HG02571 (cell line): Measurements from ENCODE around the gene PIK3CG.
"Not testable (repeated sequence)": the region's sequence is repeated elsewhere in the genome, so short reads cannot be mapped to it uniquely, and the experiment has no call there.

Source experiments
- ATAC-seq: cut with Tn5 transposase; IDR thresholded peaks from one replicate; pipeline ENCODE4 v1.9.1; 2021; ENCODE audit warnings: mild to moderate bottlenecking, moderate library complexity; ENCODE audit not compliant: unreplicated experiment

PIK3CG gene

GRCh38 chr7:106865130-106866041 lies at the start of gene PIK3CG:
TSS of gene PIK3CG (plus strand) at chr7:106865282. CDS start at chr7:106867562, 2,280 bp downstream.
- ATAC-seq, result peak; percentile 61

- no peak for ATAC-seq
These were observed 48.0 kb upstream of the PIK3CG start for GRCh38 chr7:106817098-106817497.

- no peak for ATAC-seq
These were observed 46.3 kb upstream of the PIK3CG start for GRCh38 chr7:106818736-106819135.

GRCh38 chr7:106819546-106819945 lies 45.5 kb upstream of the PIK3CG start:
- ATAC-seq, result no peak

GRCh38 chr7:106820321-106821217 lies 44.5 kb upstream of the PIK3CG start:
- ATAC-seq, result no peak

- ATAC-seq, result no peak
These were observed 41.5 kb upstream of the PIK3CG start for GRCh38 chr7:106823631-106824030.

- ATAC-seq, result no peak
These were observed 40.6 kb upstream of the PIK3CG start for GRCh38 chr7:106824458-106824857.

- no peak for ATAC-seq
These were observed 37.5 kb upstream of the PIK3CG start for GRCh38 chr7:106827626-106828025.

- no peak for ATAC-seq
These were observed 35.6 kb upstream of the PIK3CG start for GRCh38 chr7:106829496-106829895.

GRCh38 chr7:106830896-106831295 lies 34.2 kb upstream of the PIK3CG start:
- not testable (repeated sequence) for ATAC-seq

GRCh38 chr7:106836816-106837215 lies 28.3 kb upstream of the PIK3CG start:
- no peak for ATAC-seq

- ATAC-seq, result no peak
These were observed 25.6 kb upstream of the PIK3CG start for GRCh38 chr7:106839511-106839910.

GRCh38 chr7:106840342-106840741 lies 24.7 kb upstream of the PIK3CG start:
- ATAC-seq, result no peak

GRCh38 chr7:106841896-106842390 lies 23.1 kb upstream of the PIK3CG start:
- ATAC-seq, result no peak

- ATAC-seq, result no peak
These were observed 20.6 kb upstream of the PIK3CG start for GRCh38 chr7:106844279-106844997.

- no peak for ATAC-seq
These were observed 17.0 kb upstream of the PIK3CG start for GRCh38 chr7:106848049-106848448.

- ATAC-seq, result no peak
These were observed 16.1 kb upstream of the PIK3CG start for GRCh38 chr7:106848851-106849442.

- ATAC-seq, result not testable (repeated sequence)
These were observed 13.4 kb upstream of the PIK3CG start for GRCh38 chr7:106851632-106852031.

GRCh38 chr7:106853250-106853908 lies 11.7 kb upstream of the PIK3CG start:
- ATAC-seq, result no peak
